Measurements from ENCODE around the gene NRL.

Gene NRL

GRCh38 chr14:24064856-24065255, 49.9 kb downstream of the NRL start:
- no peak for DNase-seq

GRCh38 chr14:24064091-24064795, 50.5 kb downstream of the NRL start:
- DNase-seq = no peak

GRCh38 chr14:24063263-24063836, 51.4 kb downstream of the NRL start:
- no peak for DNase-seq

- DNase-seq = no peak
These were observed 52.4 kb downstream of the NRL start for GRCh38 chr14:24062216-24062980.

- DNase-seq = no peak
These were observed 53.5 kb downstream of the NRL start for GRCh38 chr14:24060984-24061913.

- DNase-seq = no peak
These were observed 54.3 kb downstream of the NRL start for GRCh38 chr14:24060443-24060842.

GRCh38 chr14:24059841-24060388, 54.8 kb downstream of the NRL start:
- no peak for DNase-seq

- no peak for DNase-seq
These were observed 55.7 kb downstream of the NRL start for GRCh38 chr14:24058951-24059475.

- DNase-seq = peak; percentile 1
These were observed 56.3 kb downstream of the NRL start for GRCh38 chr14:24058260-24058950.

DNA sequence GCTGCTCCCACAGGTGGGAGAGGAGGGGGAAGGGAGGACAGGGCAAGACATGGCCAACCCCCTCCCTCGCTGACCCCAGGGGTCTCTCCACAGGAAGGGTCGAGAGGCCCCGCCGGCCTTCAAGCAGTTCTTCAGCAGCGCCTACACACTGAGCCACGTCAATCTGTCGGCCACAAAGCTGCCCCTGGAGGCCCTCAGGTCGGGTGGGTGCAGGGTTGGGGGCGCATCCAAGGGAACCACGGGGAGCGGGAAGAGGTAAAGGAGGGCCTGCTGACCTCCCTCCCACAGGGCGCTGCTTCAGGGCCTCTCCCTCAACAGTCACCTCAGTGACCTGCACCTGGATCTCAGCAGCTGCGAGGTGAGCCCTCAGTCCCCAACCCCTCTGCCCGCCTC, 56.9 kb downstream of the NRL start:
- no peak for DNase-seq

DNA sequence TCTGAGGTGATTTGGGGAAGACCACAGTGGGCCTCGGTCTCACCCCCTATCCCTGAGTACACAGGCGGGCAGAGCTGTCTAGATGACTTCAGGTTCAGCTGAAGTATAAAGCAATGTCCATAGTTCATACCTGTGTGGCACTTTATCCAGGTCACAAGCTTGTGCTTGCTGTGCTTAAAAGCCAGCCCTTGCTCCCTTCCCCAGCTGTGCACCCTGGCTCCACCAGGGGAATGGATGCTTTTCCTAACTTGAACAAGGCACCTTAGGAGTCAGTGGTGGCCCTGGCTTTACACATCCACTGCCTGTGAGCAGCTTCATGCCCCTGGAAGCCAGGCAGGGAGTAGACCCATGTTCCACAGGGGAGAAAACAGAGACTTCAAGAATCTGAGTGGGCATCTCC, 57.5 kb downstream of the NRL start:
- DNase-seq = no peak

GRCh38 chr14:24056800-24057184, 58.0 kb downstream of the NRL start:
- DNase-seq = no peak

- DNase-seq = no peak
These were observed 58.6 kb downstream of the NRL start for GRCh38 chr14:24055971-24056799.

- no peak for DNase-seq
These were observed 60.1 kb downstream of the NRL start for GRCh38 chr14:24054646-24055045.

- DNase-seq = no peak
These were observed 60.5 kb downstream of the NRL start for GRCh38 chr14:24054324-24054641.

DNA sequence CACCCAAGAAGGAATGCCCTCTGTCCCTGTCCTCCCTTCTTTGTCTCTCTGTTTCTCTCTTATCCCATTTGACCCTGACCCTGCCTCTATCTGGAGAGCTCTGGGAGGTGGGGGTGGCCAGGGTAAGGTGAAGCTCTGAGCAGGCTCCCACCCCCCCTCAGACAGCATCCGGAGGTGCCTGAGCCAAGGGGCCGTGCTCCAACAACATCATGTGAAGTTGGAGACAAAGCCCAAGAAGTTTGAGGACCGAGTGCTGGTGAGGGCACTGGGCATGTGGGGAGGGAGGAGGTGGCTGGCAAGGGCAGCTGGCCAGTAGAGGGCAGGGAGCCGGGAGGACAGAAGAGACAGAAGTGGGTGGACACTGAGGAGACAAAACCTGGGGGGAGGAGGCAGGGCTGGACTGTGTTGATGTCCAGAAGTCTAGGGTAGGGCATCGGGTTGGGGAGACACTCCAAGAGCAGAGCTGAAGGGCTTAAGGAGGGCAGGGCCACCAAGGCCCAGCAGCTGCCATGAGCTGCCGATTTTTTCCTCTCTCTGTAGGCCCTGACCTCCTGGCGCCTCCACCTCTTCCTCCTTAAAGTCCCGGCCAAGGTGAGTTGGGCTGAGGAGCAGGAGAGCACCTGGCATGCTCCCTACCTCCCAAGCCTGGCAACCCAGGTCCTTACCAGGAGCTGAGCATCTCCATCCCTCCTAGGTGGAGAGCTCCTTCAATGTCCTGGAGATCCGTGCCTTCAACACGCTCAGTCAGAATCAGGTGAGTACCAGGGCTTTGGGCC, 61.0 kb downstream of the NRL start:
- no peak for DNase-seq

- DNase-seq = no peak
These were observed 61.8 kb downstream of the NRL start for GRCh38 chr14:24052656-24053547.

DNA sequence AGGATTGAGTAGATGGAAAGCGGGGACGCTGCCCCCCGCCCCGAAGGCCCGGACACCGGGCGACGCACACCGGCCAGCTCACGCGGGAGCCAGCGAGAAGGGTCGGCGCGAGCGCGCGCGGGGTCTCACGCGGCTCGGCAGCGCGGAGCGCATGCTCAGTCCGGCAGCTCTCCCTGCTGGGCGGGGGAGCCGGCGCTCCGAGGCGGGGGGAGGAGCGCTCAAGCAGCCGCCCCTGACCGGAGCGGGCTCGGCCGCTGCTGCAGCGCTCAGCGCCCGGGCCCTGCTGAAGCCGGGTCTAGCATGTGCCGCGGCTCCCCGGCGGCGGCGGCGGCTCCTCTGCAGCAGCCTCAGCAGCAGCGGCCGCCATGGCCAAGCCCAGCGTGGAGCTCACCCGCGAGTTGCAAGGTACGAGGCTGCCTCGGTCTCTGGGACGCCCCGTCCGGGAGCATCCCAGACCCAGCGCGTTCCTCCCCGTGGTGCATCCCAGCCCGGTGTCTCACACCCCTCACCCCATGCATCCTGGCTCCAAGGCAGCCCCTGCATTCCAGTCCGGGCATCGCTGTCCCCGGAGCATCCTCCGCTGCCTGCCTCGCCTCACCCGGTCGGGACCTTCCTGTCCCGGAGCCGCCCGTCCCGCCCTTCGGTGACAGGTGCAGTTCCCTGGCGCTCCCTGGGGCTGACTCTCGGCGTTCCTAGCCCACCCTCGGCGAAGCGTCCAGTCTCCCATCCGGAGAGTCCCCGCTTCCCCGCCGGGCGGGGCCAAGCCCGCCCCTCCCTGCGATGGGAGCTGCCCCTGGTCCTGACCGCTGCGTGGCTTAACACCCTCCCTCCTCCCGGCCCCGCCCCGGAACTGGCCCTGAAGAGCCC, 62.7 kb downstream of the NRL start, which contains the start of gene CARMIL3:
TSS of gene CARMIL3 (plus strand) at position 221 of the 867 bp plus-strand sequence. CDS start at position 366, 145 bp downstream.
- no peak for DNase-seq
